Tibial nerve (tissue), 4 donors: ENCODE data around the gene ASIC3. TPM values are rescaled to one million over a fixed set of nuclear protein-coding genes. Genes with fewer than 3 reads are reported as not detected.
"Not testable (repeated sequence)": the region's sequence is repeated elsewhere in the genome, so short reads cannot be mapped to it uniquely, and the experiment has no call there.

Experiments used
- DNase-seq, 2 donors: peaks; one replicate each; pipeline ENCODE4 v3.0.0-alpha.2; 2019; ENCODE audit warnings: low spot score in 2 of 2
- H3K27ac ChIP-seq, 4 donors: fragments of 200-600 bp; sonication (generic) in 3 of 4; one replicate each; pipeline ENCODE4 v1.5.1; 2017 to 2019; ENCODE audit warnings: mild to moderate bottlenecking in 1 of 4
- H3K27me3 ChIP-seq, 2 donors: fragments of 200-600 bp; sonication (generic) in 1 of 2; one replicate each; pipeline versions ENCODE4 v1.5.1 to v1.6.0; 2017 to 2019
- H3K36me3 ChIP-seq, 3 donors: fragments of 200-600 bp; sonication (generic); one replicate each; pipeline ENCODE4 v1.5.1; 2018 to 2019
- H3K4me1 ChIP-seq, 4 donors: fragments of 200-600 bp; sonication (generic) in 3 of 4; one replicate each; pipeline ENCODE4 v1.5.1; 2017 to 2019
- H3K4me3 ChIP-seq, 4 donors: fragments of 200-600 bp; sonication (generic) in 3 of 4; one replicate each; pipeline ENCODE4 v1.5.1; 2017 to 2019; ENCODE audit warnings: mild to moderate bottlenecking in 1 of 4, moderate library complexity in 1 of 4
- H3K9me3 ChIP-seq, 4 donors: fragments of 200-600 bp; sonication (generic) in 3 of 4; one replicate each; pipeline ENCODE4 v1.5.1; 2017 to 2019
- CTCF ChIP-seq, 5 experiments: fragments of 200-600 bp in 3 of 5; fragments of 450-650 bp in 2 of 5; sonication (generic) in 3 of 5; IDR thresholded peaks; one replicate each; pipeline ENCODE4 v1.5.1; 2016 to 2019; ENCODE audit warnings: antibody characterized with exemption in 5 of 5, mild to moderate bottlenecking in 3 of 5, moderate library complexity in 2 of 5
- EP300 ChIP-seq, 2 donors: sonication (generic); formaldehyde crosslinking; IDR thresholded peaks; one replicate each; pipeline ENCODE4 v1.6.1; 2017; ENCODE audit warnings: antibody characterized with exemption in 2 of 2, mild to moderate bottlenecking in 1 of 2
- POLR2A ChIP-seq, 2 donors: fragments of 450-650 bp; IDR thresholded peaks; one replicate each; pipeline ENCODE4 v1.6.1; 2017; ENCODE audit warnings: antibody characterized with exemption in 2 of 2, mild to moderate bottlenecking in 2 of 2, moderate library complexity in 2 of 2
- WGBS, 2 donors: methylation state at CpG; one replicate each; pipeline ENCODE4 v1.1.5; 2018; 5-methylcytosine and 5-hydroxymethylcytosine counted together
- total RNA-seq, 4 donors: library from RNA; depleted of rRNA; stranded (reverse); fragments of >200 nt; gene quantifications; one replicate each; pipeline ENCODE4 v1.1.0, GENCODE V29; 2016

ASIC3 gene
- total RNA-seq, 4 donors from 2014 or later, result 1.7 to 6.0 (median 4.0) TPM

- no peak for DNase-seq
- Histone ChIP-seq H3K9me3 (no peaks in the 10 kb centered on the region), H3K4me1 (peaks cover 0 to 18% (median 10%) of the 10 kb centered on the region in 4 donors), H3K36me3 (no peaks in the 10 kb centered on the region), H3K27me3 (peaks cover 0 to 71% of the 10 kb centered on the region in 2 donors), H3K27ac (no peak overlapping the region), H3K4me3 (no peak overlapping the region)
- TF ChIP-seq CTCF (IDR thresholded peaks at IDR 0.05), result no peak
- no peak for TF ChIP-seq EP300 (IDR thresholded peaks at IDR 0.05)
- no peak for TF ChIP-seq POLR2A (IDR thresholded peaks at IDR 0.05)
- 23 to 24% methylated on average over 7 of the region's 7 CpGs for WGBS, 2 donors
Measured at GRCh38 chr7:151020231-151020630, 28.1 kb upstream of the ASIC3 start.

GRCh38 chr7:151023232-151023631 lies 25.1 kb upstream of the ASIC3 start:
- no peaks in the 10 kb centered on the region for H3K9me3 ChIP-seq
- no peak overlapping the region for H3K4me3 ChIP-seq
- 77 to 79% methylated on average over 6 to 10 of the region's 10 CpGs for WGBS, 2 donors
- H3K36me3 ChIP-seq, result no peaks in the 10 kb centered on the region
- no peak for DNase-seq
- H3K4me1 ChIP-seq, result peaks cover 0 to 16% (median 7%) of the 10 kb centered on the region in 4 donors
- no peak overlapping the region for H3K27ac ChIP-seq
- peaks cover 0 to 51% of the 10 kb centered on the region in 2 donors for H3K27me3 ChIP-seq
- TF ChIP-seq POLR2A (IDR thresholded peaks at IDR 0.05), result no peak
- no peak for TF ChIP-seq EP300 (IDR thresholded peaks at IDR 0.05)
- TF ChIP-seq CTCF (IDR thresholded peaks at IDR 0.05), result no peak

- Histone ChIP-seq H3K4me1 (peaks cover 0 to 14% (median 6%) of the 10 kb centered on the region in 4 donors), H3K9me3 (no peaks in the 10 kb centered on the region), H3K27me3 (peaks cover 0 to 39% of the 10 kb centered on the region in 2 donors), H3K36me3 (no peaks in the 10 kb centered on the region), H3K4me3 (no peak within 1 kb of the TSS), H3K27ac (no peak within 1 kb of the TSS)
- no peak for TF ChIP-seq EP300 (IDR thresholded peaks at IDR 0.05)
- DNase-seq, result no peak
- WGBS, 2 donors, result 63 to 64% methylated on average over 4 of the region's 4 CpGs
Measured at GRCh38 chr7:151024435-151025056, 23.8 kb upstream of the ASIC3 start, which contains the start of gene ATG9B. Gene ATG9B (minus strand): TSS chr7:151024494. CDS start chr7:151024423, 71 bp downstream.

GRCh38 chr7:151025924-151026671 lies 22.2 kb upstream of the ASIC3 start:
- no peak for DNase-seq
- H3K27ac ChIP-seq, result no peak overlapping the region
- H3K4me1 ChIP-seq, result peaks cover 0 to 17% (median 7%) of the 10 kb centered on the region in 4 donors
- WGBS, 2 donors, result 76 to 83% methylated on average over 3 to 4 of the region's 4 CpGs
- H3K4me3 ChIP-seq, result no peak overlapping the region
- no peak for TF ChIP-seq EP300 (IDR thresholded peaks at IDR 0.05)
- TF ChIP-seq POLR2A (IDR thresholded peaks at IDR 0.05), result no peak
- TF ChIP-seq CTCF (IDR thresholded peaks at IDR 0.05), result no peak
- peaks cover 0 to 7% (median 0%) of the 10 kb centered on the region in 3 donors for H3K36me3 ChIP-seq
- no peaks in the 10 kb centered on the region for H3K9me3 ChIP-seq
- peaks cover 0 to 23% of the 10 kb centered on the region in 2 donors for H3K27me3 ChIP-seq

- 44% methylated on average over 19 of the region's 19 CpGs for WGBS, 2 donors
Measured at GRCh38 chr7:151026771-151027727, 21.3 kb upstream of the ASIC3 start.

More at GRCh38 chr7:151026771-151027727, 21.3 kb upstream of the ASIC3 start:
- not testable (repeated sequence) for H3K9me3 ChIP-seq, H3K4me3 ChIP-seq, DNase-seq
- peaks cover 0 to 17% (median 7%) of the 10 kb centered on the region in 4 donors for H3K4me1 ChIP-seq
- H3K27me3 ChIP-seq, result peaks cover 0 to 15% of the 10 kb centered on the region in 2 donors
- H3K27ac ChIP-seq, result peak overlapping the region in 3 of 4 donors; percentile 49 to 92 (median 76)
- H3K36me3 ChIP-seq, result peaks cover 0 to 15% (median 0%) of the 10 kb centered on the region in 3 donors
